PC-9 (cell line): ENCODE data around the gene FEZ2. TPM values are rescaled to one million over a fixed set of nuclear protein-coding genes. Genes with fewer than 3 reads are reported as not detected.

Experiments used
- BruUV-seq: library from RNA; stranded (reverse); fragments of 400-500 nt; replicated peaks from 2 replicates; lab custom pipeline; 2021; lab: Mats Ljungman, UMichigan
- CTCF ChIA-PET: fragments of 300-600 bp; sonication (Branson Sonifier 250); formaldehyde crosslinking; loops from one replicate; lab custom pipeline; 2022; ENCODE audit warnings: antibody characterized with exemption; lab: Charles Lee
- POLR2A ChIA-PET: fragments of 300-600 bp; sonication (Branson Sonifier 250); formaldehyde crosslinking; loops from one replicate; lab custom pipeline; 2022; ENCODE audit warnings: antibody characterized with exemption; ENCODE audit not compliant: unreplicated experiment; lab: Charles Lee
- DNase-seq, 2 experiments: peaks; one replicate each; pipeline versions ENCODE4 v3.0.0 to v3.0.0-alpha.2; 2015 to 2022; ENCODE audit warnings: mixed read lengths in 1 of 2
- H2AFZ ChIP-seq: fragments of 200-600 bp; sonication (generic); 2 replicates; pipeline ENCODE4 v1.8.1; 2017; ENCODE audit warnings: antibody characterized with exemption
- H3F3A ChIP-seq: fragments of 200-600 bp; sonication (generic); 2 replicates; pipeline ENCODE4 v1.8.1; 2017; ENCODE audit warnings: antibody characterized with exemption, mild to moderate bottlenecking, low read depth; ENCODE audit not compliant: insufficient read depth
- H3K27ac ChIP-seq: fragments of 200-600 bp; sonication (generic); 2 replicates; pipeline ENCODE4 v1.6.1; 2016; ENCODE audit warnings: mixed run types
- H3K27me3 ChIP-seq: fragments of 200-600 bp; sonication (generic); 2 replicates; pipeline ENCODE4 v1.6.1; 2016; ENCODE audit warnings: low read depth, mixed run types; ENCODE audit not compliant: insufficient read depth
- H3K36me3 ChIP-seq: fragments of 200-600 bp; sonication (generic); 2 replicates; pipeline ENCODE4 v1.6.1; 2016; ENCODE audit warnings: low read depth, mixed run types
- H3K4me1 ChIP-seq: fragments of 200-600 bp; sonication (generic); replicated peaks from 2 replicates; pipeline ENCODE4 v1.6.1; 2016; ENCODE audit warnings: mixed run types; ENCODE audit not compliant: insufficient read depth
- H3K4me2 ChIP-seq: fragments of 200-600 bp; sonication (generic); 2 replicates; pipeline ENCODE4 v1.6.1; 2017; ENCODE audit warnings: mixed run types
- H3K4me3 ChIP-seq: fragments of 200-600 bp; sonication (generic); 2 replicates; pipeline ENCODE4 v1.6.1; 2016; ENCODE audit warnings: mixed run types
- H3K79me2 ChIP-seq: fragments of 200-600 bp; sonication (generic); 2 replicates; pipeline ENCODE4 v1.6.1; 2017; ENCODE audit warnings: low read depth, mixed run types
- H3K9me2 ChIP-seq: fragments of 200-600 bp; sonication (generic); 2 replicates; pipeline ENCODE4 v1.8.1; 2017; ENCODE audit warnings: mild to moderate bottlenecking; ENCODE audit not compliant: insufficient read depth
- H3K9me3 ChIP-seq: fragments of 200-600 bp; sonication (generic); 2 replicates; pipeline ENCODE4 v1.8.1; 2016; ENCODE audit warnings: low read depth; ENCODE audit not compliant: insufficient read depth
- H4K20me1 ChIP-seq: fragments of 200-600 bp; sonication (generic); 2 replicates; pipeline ENCODE4 v1.8.1; 2017; ENCODE audit not compliant: insufficient read depth
- CTCF ChIP-seq: fragments of 200-600 bp; sonication (generic); conservative IDR thresholded peaks from 2 replicates; pipeline ENCODE4 v1.6.1; 2017; ENCODE audit warnings: mixed run types, antibody characterized with exemption, mild to moderate bottlenecking, moderate library complexity
- EZH2 ChIP-seq: fragments of 200-600 bp; sonication (generic); IDR thresholded peaks from 2 replicates; pipeline ENCODE4 v1.8.0; 2017; ENCODE audit warnings: antibody characterized with exemption, low read depth
- intact Hi-C: fragments of 100-400 bp; cut with micrococcal nuclease; formaldehyde crosslinking; loops from one replicate; pipeline ENCODE4 v1.10.0; 2022; ENCODE audit not compliant: unreplicated experiment
- total RNA-seq: library from RNA; stranded (reverse); gene quantifications from 2 replicates; pipeline ENCODE4 v1.2.3, GENCODE V29; 2021

Gene FEZ2
- total RNA-seq, 1 experiment from 2014 or later: 33.9 TPM

- DNase-seq: no peak
- Histone ChIP-seq H3K36me3 (peaks cover 43% of the 10 kb centered on the region), H3K27ac (no peak overlapping the region), H4K20me1 (no peaks in the 10 kb centered on the region), H3F3A (peaks cover 15% of the 10 kb centered on the region), H3K4me3 (no peak overlapping the region), H2AFZ (no peak overlapping the region), H3K27me3 (no peaks in the 10 kb centered on the region), H3K9me2 (no peaks in the 10 kb centered on the region), H3K4me2 (no peak overlapping the region), H3K79me2 (peaks cover 2% of the 10 kb centered on the region; the same call in 1 of the 2 replicates), H3K4me1 (peaks cover 30% of the 10 kb centered on the region), H3K9me3 (no peaks in the 10 kb centered on the region)
- ChIA-PET POLR2A (no interaction called here), CTCF (no interaction called here)
- TF ChIP-seq CTCF (no peak), EZH2 (no peak)
- intact Hi-C loops: no loop called here
- no TSS peak for BruUV-seq
Observed at GRCh38 chr2:36574560-36574959, 23.4 kb downstream of the FEZ2 start.

DNA sequence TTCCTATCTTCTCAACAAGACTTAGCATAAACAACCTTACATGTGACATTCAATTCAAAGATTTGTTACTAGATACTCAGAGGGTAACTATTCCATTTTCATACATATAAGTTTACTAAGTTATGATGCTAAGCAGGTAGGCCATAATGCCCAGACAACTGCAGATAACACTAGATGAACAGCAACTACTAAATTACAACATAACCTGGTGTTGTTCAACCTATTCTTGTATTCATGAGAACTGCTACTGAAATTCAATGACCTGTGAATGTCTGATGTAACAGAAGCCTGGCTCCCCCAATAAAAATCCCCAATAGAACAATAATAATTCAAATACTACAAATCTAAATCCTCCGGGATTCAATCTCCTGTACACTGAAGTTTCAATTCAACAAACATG is 24.8 kb downstream of the FEZ2 start:
- Histone ChIP-seq H3K4me2 (no peak overlapping the region), H3K9me2 (no peaks in the 10 kb centered on the region), H3K36me3 (peaks cover 44% of the 10 kb centered on the region), H3K79me2 (peaks cover 3% of the 10 kb centered on the region; the same call in 1 of the 2 replicates), H3F3A (peaks cover 13% of the 10 kb centered on the region; the same call in 1 of the 2 replicates), H3K9me3 (no peaks in the 10 kb centered on the region), H4K20me1 (no peaks in the 10 kb centered on the region), H3K4me1 (peaks cover 30% of the 10 kb centered on the region), H3K27ac (no peak overlapping the region), H3K4me3 (no peak overlapping the region), H2AFZ (no peak overlapping the region), H3K27me3 (no peaks in the 10 kb centered on the region)
- CTCF ChIA-PET: no interaction called here
- intact Hi-C loops: no loop called here
- POLR2A ChIA-PET: no interaction called here
- no TSS peak for BruUV-seq
- no peak for DNase-seq
- TF ChIP-seq CTCF: no peak
- TF ChIP-seq EZH2: no peak

DNA sequence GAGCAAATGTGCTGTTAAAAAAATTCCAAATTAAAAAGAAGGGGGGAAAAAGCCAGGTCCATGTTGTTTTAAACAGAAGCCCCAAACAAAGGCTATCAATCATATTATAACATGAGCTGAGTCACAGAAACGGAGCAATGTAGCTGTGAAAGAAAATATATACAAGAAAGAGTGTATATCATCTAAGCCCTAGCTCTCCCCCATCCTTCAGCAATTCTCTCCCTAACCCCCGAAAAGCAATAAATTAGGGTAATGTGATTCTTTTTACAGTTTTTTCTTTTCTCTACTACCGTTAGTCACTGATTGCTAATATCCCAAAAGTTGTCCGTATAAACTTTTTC is 25.3 kb downstream of the FEZ2 start:
- Histone ChIP-seq H3K4me1 (peaks cover 31% of the 10 kb centered on the region), H3K27me3 (no peaks in the 10 kb centered on the region), H3K9me2 (no peaks in the 10 kb centered on the region), H3K4me3 (no peak overlapping the region), H3F3A (peaks cover 13% of the 10 kb centered on the region; the same call in 1 of the 2 replicates), H3K4me2 (no peak overlapping the region), H3K79me2 (peaks cover 6% of the 10 kb centered on the region; the same call in 1 of the 2 replicates), H3K36me3 (peaks cover 39% of the 10 kb centered on the region), H4K20me1 (no peaks in the 10 kb centered on the region), H3K9me3 (no peaks in the 10 kb centered on the region), H2AFZ (no peak overlapping the region), H3K27ac (no peak overlapping the region)
- TF ChIP-seq EZH2: no peak
- no peak for TF ChIP-seq CTCF
- ChIA-PET POLR2A (no interaction called here), CTCF (no interaction called here)
- intact Hi-C loops: no loop called here
- DNase-seq: no peak
- BruUV-seq: no TSS peak
